ENCODE results near the gene SLCO1A2.
"Not testable (repeated sequence)": the region's sequence is repeated elsewhere in the genome, so short reads cannot be mapped to it uniquely, and the experiment has no call there.

SLCO1A2 gene, protein sequence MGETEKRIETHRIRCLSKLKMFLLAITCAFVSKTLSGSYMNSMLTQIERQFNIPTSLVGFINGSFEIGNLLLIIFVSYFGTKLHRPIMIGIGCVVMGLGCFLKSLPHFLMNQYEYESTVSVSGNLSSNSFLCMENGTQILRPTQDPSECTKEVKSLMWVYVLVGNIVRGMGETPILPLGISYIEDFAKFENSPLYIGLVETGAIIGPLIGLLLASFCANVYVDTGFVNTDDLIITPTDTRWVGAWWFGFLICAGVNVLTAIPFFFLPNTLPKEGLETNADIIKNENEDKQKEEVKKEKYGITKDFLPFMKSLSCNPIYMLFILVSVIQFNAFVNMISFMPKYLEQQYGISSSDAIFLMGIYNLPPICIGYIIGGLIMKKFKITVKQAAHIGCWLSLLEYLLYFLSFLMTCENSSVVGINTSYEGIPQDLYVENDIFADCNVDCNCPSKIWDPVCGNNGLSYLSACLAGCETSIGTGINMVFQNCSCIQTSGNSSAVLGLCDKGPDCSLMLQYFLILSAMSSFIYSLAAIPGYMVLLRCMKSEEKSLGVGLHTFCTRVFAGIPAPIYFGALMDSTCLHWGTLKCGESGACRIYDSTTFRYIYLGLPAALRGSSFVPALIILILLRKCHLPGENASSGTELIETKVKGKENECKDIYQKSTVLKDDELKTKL

DNA sequence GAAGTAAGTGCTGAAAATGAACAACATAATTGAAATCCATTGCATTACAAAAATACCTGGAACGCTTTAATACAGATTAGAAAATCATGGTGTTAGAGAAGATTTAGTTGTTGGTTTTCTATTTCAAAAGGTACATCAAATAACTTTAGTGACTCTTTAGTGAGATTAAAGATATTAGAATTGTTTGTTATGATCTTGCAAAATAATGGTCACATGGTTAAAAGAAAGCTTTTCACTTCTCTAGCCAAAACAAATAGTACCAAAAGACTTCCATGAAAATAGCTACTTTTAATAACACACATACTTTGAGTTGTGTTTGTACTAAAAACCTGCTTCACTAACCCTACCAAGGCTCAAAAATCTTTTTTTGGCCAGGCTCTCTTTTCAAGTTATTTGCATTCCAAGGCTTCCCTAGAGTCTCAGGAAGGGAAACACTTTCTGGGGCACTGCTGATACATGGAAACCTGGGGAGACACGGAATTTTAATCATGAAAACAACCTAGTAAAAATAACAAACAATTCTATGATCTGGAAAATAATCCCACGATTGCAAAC is at the start of gene SLCO1A2:
Gene SLCO1A2 (minus strand): TSS at position 147 of the 555 bp plus-strand sequence. CDS start 270 bp downstream, outside the sequence.
- TF ChIP-seq, protein P1, sequence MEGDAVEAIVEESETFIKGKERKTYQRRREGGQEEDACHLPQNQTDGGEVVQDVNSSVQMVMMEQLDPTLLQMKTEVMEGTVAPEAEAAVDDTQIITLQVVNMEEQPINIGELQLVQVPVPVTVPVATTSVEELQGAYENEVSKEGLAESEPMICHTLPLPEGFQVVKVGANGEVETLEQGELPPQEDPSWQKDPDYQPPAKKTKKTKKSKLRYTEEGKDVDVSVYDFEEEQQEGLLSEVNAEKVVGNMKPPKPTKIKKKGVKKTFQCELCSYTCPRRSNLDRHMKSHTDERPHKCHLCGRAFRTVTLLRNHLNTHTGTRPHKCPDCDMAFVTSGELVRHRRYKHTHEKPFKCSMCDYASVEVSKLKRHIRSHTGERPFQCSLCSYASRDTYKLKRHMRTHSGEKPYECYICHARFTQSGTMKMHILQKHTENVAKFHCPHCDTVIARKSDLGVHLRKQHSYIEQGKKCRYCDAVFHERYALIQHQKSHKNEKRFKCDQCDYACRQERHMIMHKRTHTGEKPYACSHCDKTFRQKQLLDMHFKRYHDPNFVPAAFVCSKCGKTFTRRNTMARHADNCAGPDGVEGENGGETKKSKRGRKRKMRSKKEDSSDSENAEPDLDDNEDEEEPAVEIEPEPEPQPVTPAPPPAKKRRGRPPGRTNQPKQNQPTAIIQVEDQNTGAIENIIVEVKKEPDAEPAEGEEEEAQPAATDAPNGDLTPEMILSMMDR (conservative IDR thresholded peaks at IDR 0.05) = no peak
- no peak for TF ChIP-seq ZFX (IDR thresholded peaks at IDR 0.05)
- H3K27ac ChIP-seq = no peak within 1 kb of the TSS

DNA sequence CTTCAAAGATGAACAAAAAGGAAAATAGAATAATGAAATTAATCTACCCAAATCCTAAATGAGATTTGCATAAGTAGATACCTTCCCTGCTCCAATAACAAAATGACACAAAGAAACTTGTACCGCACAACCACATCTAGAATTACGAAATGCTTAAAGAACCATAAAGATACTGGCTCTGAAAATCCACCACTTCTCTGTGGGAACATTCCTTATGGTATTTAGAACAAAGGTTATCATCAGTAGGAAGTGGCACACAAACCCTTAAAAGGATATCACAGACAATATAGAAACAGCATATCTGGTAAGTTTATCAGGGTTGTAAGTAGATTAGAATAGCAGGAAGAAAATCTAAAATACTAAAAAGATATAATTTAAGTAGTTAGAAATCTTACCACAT is 49.5 kb upstream of the SLCO1A2 start:
- TF ChIP-seq ZFX (IDR thresholded peaks at IDR 0.05) = no peak
- TF ChIP-seq, protein P1 (conservative IDR thresholded peaks at IDR 0.05) = no peak
- H3K27ac ChIP-seq = no peak overlapping the region

- H3K27ac ChIP-seq = not testable (repeated sequence)
These were observed 46.6 kb upstream of the SLCO1A2 start for GRCh38 chr12:21381320-21381719.

DNA sequence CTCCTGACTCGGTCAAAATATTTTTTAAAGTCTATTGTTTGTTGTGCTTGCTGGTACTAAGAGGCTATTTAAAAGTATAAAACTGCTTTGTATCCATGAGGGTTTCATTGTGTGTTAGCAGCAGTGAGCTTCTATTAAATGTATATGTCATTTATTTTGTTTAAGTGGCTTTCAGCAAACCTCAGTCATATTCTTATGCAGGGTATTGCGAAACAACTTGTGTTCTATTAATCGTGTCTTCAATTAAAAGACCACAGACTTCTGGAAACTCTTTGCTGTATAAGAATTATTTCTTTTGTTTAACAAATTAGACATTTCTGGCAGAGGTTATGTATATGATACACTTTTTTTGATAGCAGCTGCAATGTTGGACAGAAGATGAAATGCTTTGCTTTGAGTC is 44.5 kb upstream of the SLCO1A2 start:
- no peak for TF ChIP-seq ZFX (IDR thresholded peaks at IDR 0.05)
- TF ChIP-seq, protein P1 (conservative IDR thresholded peaks at IDR 0.05) = no peak
- H3K27ac ChIP-seq = no peak overlapping the region

DNA sequence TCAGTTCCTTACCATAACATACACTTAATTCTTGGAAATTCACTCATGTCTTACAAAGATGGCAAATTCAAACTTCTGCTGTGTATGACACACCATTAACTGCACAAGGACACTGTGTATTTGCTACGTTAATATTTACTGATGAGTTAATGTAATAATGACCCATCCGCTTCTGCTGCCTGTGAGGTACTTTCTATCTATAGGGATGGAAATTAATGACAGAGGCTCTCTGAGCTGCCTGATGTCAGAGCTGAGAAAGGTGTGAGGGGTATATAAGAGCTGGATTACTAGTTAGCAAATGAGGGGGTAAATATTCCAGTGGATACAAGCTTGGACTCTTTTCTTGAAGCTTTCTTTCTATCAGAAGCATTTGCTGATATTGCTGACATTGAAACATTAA is 37.9 kb upstream of the SLCO1A2 start, which contains the start of gene IAPP:
Gene IAPP (plus strand): TSS at position 301 of the 400 bp plus-strand sequence. CDS start 450 bp downstream, outside the sequence.
- TF ChIP-seq ZFX (IDR thresholded peaks at IDR 0.05) = no peak
- TF ChIP-seq, protein P1 (conservative IDR thresholded peaks at IDR 0.05) = no peak
- no peak within 1 kb of the TSS for H3K27ac ChIP-seq

GRCh38 chr12:21370845-21371449 is 36.2 kb upstream of the SLCO1A2 start:
- TF ChIP-seq, protein P1 (conservative IDR thresholded peaks at IDR 0.05) = peak; percentile 14; the same call in 1 of the 2 replicates
- TF ChIP-seq ZFX (IDR thresholded peaks at IDR 0.05) = no peak
- H3K27ac ChIP-seq = no peak overlapping the region

- no peak overlapping the region for H3K27ac ChIP-seq
- TF ChIP-seq, protein P1 (conservative IDR thresholded peaks at IDR 0.05) = no peak
- no peak for TF ChIP-seq ZFX (IDR thresholded peaks at IDR 0.05)
These were observed 34.6 kb upstream of the SLCO1A2 start for GRCh38 chr12:21369141-21369980.

- not testable (repeated sequence) for H3K27ac ChIP-seq
These were observed 25.9 kb upstream of the SLCO1A2 start for GRCh38 chr12:21360632-21361031.
